Activated T-cell treated with anti-CD3 and anti-CD28 coated beads for 24 hours (primary cell): Measurements from ENCODE around the gene NET1.

Experiments
- DNase-seq: peaks from one replicate; pipeline ENCODE4 v3.0.0-alpha.2; 2020; ENCODE audit warnings: low read depth

NET1 gene

GRCh38 chr10:5442065-5442989, 30.0 kb downstream of the NET1 start:
- DNase-seq: peak; percentile 24

- no peak for DNase-seq
Measured at GRCh38 chr10:5442990-5443370, 30.6 kb downstream of the NET1 start.

GRCh38 chr10:5443429-5443828, 31.1 kb downstream of the NET1 start:
- DNase-seq: no peak

- DNase-seq: no peak
Measured at GRCh38 chr10:5445006-5445405, 32.6 kb downstream of the NET1 start.

GRCh38 chr10:5446390-5446926, 34.1 kb downstream of the NET1 start:
- peak; percentile 75 for DNase-seq

GRCh38 chr10:5447056-5447455, 34.7 kb downstream of the NET1 start:
- no peak for DNase-seq

DNA sequence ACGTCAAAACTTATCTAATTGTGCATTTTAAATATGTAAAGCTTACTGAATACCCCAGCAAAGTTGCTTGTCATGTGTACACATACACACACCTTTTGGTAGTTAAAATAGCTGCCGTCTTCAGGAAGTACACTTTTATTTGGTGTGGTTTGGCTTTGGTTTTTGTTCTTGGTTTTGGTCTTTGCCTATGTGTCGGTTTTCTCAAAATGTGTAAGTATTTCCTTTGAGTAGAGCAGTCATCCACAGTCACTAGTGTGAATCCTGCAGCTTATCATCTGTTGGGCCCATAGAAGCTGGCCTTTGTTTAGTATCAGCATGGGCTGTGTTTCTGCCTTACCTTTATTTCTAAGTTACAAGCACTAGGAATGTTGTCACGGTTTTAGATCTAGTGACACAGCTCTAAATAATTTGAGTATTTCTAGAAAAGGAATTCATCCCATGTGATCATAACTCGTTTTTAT, 35.3 kb downstream of the NET1 start:
- peak; percentile 14 for DNase-seq

DNA sequence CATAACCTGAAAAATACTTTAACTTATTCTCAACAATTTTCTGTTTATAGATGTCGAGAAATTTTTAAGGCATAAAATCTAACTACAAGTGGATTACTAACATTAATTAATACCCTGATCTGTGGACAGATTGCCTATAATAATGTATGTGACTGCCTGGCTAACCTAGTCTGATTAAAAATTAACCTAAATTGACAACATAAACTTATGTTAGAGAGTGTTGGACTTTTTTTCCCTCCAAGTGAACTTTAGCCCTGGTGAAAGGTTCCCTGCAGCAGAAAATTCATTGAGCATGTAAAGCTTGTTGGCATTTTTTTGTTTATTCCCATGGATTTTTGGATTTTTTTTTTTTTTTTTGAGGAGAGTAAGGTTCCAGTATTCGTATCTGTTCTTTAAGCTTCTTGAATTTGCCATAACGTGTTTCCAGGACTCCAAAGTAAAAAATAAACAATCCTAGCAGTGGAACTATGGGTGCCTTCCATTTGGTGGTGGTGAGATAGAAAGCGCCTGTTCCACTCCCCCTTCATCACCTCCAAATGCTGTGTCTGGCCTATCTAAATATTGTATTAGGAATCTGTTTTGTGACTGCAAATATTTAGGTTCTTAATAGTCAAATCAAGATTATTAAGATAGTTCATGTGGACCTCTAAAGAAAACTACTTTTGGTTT, 36.1 kb downstream of the NET1 start:
- DNase-seq: no peak

- DNase-seq: no peak
Measured at GRCh38 chr10:5449227-5449626, 36.9 kb downstream of the NET1 start.

GRCh38 chr10:5449823-5450222, 37.5 kb downstream of the NET1 start:
- no peak for DNase-seq

GRCh38 chr10:5450605-5451384, 38.4 kb downstream of the NET1 start:
- DNase-seq: no peak

DNA sequence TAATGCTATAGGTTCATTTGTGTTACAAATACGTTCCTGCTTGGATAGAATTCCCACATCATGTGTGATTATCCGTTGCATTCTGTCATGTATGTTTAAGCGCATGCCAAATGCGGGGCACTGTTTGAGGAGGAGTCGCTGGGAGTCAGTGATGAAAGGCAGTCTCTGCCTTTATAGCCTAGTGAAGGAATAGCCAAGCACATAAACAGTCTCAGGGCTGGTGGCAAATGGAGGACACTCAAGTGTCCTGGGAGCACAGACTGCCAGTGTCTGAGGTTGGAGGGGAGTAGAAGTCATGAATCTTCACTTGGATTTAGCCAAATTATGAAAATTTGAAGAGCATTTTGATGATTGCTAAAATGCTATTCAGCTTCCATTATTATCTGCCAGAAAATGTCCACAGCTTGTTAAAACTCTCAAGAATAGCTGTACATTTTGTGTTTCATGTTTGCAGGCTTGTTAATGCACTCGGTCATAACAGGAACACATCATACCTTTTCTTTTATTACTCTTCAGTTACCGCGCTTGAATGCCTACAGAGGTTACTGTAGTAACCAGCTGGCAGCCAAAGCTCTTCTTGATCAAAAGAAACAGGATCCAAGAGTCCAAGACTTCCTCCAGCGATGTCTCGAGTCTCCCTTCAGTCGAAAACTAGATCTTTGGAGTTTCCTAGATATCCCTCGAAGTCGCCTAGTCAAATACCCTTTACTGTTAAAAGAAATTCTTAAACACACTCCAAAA, 41.6 kb downstream of the NET1 start:
- DNase-seq: no peak

- DNase-seq: no peak
Measured at GRCh38 chr10:5456563-5456962, 44.2 kb downstream of the NET1 start.

DNA sequence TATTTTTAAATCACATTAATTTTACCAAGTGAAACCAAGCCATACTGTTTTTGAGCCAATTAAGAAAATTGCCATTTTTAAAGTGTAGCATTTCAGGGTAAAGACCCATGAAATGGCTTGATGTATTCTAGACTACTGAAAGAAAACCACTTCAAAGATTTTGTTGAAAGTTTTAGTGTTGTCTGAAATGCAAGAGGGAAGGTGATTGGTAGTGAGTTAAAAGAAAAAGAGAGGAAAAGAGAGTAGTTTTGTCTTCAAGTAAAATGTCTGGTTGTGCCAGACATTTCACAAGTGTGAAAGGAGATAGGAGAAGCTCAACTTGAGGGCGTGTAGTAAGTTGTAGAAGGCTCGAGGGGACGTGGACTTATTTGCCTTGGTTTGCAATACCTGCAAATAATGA, 45.4 kb downstream of the NET1 start:
- DNase-seq: no peak

- no peak for DNase-seq
Measured at GRCh38 chr10:5458425-5458824, 46.1 kb downstream of the NET1 start.

DNA sequence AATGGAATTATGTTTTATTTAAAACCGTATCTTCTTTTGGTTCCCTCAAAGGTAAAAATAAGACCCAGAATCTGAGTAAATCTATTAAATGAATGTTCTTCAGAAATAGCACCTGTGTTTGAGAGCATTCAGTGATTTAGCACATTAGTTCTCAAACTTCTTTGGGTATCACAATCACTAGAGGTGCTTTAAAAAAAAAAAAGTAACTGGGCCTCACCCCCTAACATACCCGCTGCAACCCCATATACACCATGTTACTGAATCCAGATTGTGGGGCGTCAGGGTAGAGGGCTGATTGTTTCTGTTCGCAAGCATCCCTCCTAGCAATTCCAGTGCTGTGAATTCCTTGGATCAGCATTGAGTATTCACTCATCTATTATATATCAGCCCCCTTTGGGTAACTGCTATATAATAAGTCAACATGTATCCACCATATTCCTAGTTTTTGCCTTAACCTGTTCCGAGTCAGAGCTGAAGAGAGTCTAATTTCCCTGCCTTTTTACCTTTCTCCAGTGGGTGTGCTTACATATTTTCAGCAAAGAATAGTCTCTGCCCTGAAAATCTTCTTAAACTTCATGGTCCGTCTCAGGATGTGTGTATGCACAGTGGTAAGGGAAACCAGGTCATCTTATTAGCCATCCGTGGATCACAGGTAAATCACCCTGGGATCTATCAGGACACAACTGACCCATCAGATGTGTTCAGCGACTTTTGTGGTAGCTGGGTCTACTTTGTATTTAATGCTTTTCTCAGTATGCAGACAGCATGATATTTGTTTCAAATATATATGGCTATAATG, 46.8 kb downstream of the NET1 start:
- DNase-seq: no peak

DNA sequence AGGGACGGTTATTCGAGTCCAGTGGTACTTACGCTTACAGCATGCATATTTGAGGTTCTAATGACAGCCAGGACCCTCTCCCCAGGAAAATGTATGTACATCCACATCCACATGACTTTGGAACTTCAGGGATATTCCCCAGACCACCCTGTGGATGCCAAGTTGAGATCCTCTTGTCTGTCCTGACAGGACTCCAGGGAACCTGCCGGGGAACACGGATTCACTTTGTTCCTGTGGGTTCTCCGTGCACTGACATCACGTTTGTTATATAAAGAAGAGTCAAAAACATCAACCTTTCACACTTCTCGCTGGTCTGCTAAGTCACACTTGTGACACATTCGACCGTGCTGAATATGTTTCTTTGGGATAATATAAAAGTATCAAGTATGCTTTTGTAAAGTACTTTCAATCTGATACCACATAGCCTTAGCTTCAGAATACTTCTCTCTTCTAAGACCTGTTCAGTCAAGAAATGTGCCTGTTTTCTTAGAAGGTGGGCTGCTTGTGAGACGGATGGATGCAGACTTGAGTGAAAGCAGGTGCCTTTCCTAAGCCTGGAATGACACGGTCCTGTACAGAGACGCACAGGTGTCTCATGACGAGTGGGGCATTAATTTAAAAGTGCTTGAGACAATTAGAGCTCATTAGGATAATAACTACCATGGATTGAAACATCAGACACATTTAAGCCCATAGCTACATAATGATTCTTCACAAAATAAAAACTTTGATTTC, 48.3 kb downstream of the NET1 start:
- DNase-seq: no peak

DNA sequence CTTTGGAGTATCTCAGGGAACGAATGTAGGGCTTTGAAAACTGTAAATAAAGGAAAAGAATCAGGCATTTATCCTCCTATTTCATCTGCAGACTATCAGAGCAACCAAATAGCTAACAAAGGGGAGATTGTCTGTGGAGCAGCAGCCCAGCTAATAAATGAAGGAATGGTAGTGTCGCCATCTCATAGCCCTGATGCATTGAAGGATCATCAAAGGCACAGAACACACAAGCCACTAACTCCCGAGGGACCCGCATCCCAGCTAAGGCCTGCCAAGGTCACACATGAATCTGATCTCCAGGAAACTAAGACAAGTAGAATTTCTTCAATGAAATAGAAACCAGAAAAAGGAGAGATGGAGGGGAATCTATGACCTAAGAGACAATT, 48.8 kb downstream of the NET1 start:
- DNase-seq: no peak

- no peak for DNase-seq
Measured at GRCh38 chr10:5461914-5462840, 49.8 kb downstream of the NET1 start.
